ENCODE results near the gene CCDC33. TPM values are rescaled to one million over a fixed set of nuclear protein-coding genes. Genes with fewer than 3 reads are reported as not detected.

Gene CCDC33
- total RNA-seq, 1 donor from 2014 or later = not detected

DNA sequence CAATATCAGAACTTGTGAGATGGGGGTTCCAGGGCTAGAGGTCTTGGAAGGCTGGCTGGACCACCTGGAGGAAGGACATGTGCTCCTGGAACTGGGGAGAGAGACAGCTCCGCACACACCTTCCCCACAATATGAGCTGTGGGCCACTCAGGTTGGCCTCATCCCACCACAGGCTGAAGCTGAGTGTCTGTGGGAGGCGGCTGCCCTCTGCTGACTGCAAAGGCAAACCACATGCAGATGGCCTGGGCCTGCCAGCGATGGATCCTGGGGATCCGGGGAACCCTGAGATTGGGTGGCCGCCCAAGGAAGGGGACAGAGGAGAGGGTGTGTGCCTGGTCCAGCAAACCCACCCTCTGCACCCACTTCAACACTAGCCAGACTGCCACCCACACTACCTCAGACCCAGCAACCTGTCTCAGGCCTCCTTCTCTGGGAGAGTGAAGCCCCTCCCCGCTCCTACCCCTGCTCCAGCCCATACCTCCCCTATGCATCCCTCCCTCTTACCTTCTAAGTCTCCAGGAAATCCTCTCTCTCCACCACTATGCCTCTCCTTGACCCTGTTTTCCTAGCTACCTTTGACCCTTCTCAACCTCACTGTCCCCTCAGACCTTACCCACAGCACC lies 86.5 kb downstream of the CCDC33 start:
- Mint-ChIP-seq H3K4me3 (ENCODE audit: low read depth) (no peak overlapping the region), H3K27ac (no peak overlapping the region), H3K9me3 (no peaks in the 10 kb centered on the region), H3K27me3 (ENCODE audit: low read depth) (peaks cover 4% of the 10 kb centered on the region), H3K36me3 (ENCODE audit: low read depth) (no peaks in the 10 kb centered on the region), H3K4me1 (ENCODE audit: low read depth) (no peaks in the 10 kb centered on the region)
- DNase-seq (ENCODE audit: low spot score) = peak; percentile 27
- intact Hi-C loops (cut with micrococcal nuclease) = loop anchor here (5.0 kb wide), 1 partner anchor 195 kb away; no protein-coding TSS in a partner anchor

DNA sequence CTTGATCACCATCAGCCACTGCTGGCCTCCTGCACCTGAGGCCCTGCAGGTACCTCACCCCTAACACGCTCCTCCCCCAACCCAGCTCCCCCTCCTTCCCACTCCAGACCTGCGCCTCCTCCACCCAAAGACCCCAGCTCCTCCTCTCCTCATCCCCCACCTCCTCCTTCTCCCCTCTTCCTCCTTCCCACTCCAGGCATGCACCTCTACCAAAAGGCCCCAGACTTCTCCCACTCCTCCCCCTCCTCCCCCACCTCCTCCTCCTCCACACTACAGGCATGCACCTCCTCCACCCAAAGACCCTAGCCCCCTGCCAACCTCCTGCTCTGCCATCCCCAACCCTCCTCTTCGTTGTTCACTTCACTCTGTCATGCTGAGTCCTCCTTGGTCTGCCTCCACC lies 88.6 kb downstream of the CCDC33 start:
- Mint-ChIP-seq H3K36me3 (ENCODE audit: low read depth) (no peaks in the 10 kb centered on the region), H3K4me3 (ENCODE audit: low read depth) (no peak overlapping the region), H3K9me3 (no peaks in the 10 kb centered on the region), H3K4me1 (ENCODE audit: low read depth) (no peaks in the 10 kb centered on the region), H3K27me3 (ENCODE audit: low read depth) (peaks cover 4% of the 10 kb centered on the region), H3K27ac (no peak overlapping the region)
- no peak for DNase-seq (ENCODE audit: low spot score)
- intact Hi-C loops (cut with micrococcal nuclease) = loop anchor here (5.0 kb wide), 1 partner anchor 197 kb away; no protein-coding TSS in a partner anchor

DNA sequence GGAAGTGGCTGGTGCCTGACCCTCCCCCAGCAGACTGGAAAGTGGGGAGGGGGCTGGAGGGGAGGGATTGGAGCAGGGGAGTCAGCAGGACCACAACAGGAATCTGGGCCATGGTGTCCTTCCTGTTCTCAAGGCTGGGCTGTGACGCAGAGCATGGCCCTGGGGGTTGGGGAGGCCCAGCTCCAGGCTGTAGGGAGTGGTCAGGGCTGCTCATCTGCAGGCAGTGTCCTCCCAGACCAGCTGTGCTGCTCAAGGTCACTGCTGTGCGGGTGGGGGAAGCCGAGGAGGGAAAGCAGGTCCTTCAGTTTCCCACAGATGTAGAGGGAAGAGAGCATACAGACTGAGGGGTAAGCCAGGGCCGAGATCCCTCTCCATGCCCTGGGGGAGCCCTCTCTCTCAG lies 90.6 kb downstream of the CCDC33 start:
- no peaks in the 10 kb centered on the region for H3K4me1 Mint-ChIP-seq (ENCODE audit: low read depth)
- intact Hi-C loops (cut with micrococcal nuclease) = no loop called here
- no peak overlapping the region for H3K27ac Mint-ChIP-seq
- H3K27me3 Mint-ChIP-seq (ENCODE audit: low read depth) = peaks cover 4% of the 10 kb centered on the region
- no peak for DNase-seq (ENCODE audit: low spot score)
- H3K4me3 Mint-ChIP-seq (ENCODE audit: low read depth) = no peak overlapping the region
- no peaks in the 10 kb centered on the region for H3K36me3 Mint-ChIP-seq (ENCODE audit: low read depth)
- H3K9me3 Mint-ChIP-seq = no peaks in the 10 kb centered on the region

DNA sequence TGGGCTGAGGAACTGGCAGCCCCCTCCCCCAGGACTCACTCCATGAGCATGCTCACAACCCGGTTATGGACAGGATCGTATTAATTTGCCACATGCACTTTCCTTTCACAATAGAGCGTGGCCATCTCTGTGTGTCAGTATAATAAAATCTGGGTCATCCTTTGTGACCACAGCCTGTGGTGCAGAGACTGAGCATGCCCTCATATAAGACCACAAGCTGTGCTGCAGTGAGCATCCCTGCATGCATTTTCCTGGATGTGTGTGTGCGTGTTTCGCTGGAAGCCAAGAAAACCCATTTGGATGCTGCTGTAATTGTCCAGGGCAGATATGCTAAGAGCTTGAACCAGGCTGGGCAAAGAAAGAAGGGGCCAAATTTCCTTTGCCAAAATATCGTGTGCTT lies 91.6 kb downstream of the CCDC33 start:
- Mint-ChIP-seq H3K27me3 (ENCODE audit: low read depth) (peaks cover 4% of the 10 kb centered on the region), H3K27ac (no peak overlapping the region), H3K36me3 (ENCODE audit: low read depth) (no peaks in the 10 kb centered on the region), H3K4me1 (ENCODE audit: low read depth) (no peaks in the 10 kb centered on the region), H3K9me3 (no peaks in the 10 kb centered on the region), H3K4me3 (ENCODE audit: low read depth) (no peak overlapping the region)
- DNase-seq (ENCODE audit: low spot score) = no peak
- intact Hi-C loops (cut with micrococcal nuclease) = no loop called here

DNA sequence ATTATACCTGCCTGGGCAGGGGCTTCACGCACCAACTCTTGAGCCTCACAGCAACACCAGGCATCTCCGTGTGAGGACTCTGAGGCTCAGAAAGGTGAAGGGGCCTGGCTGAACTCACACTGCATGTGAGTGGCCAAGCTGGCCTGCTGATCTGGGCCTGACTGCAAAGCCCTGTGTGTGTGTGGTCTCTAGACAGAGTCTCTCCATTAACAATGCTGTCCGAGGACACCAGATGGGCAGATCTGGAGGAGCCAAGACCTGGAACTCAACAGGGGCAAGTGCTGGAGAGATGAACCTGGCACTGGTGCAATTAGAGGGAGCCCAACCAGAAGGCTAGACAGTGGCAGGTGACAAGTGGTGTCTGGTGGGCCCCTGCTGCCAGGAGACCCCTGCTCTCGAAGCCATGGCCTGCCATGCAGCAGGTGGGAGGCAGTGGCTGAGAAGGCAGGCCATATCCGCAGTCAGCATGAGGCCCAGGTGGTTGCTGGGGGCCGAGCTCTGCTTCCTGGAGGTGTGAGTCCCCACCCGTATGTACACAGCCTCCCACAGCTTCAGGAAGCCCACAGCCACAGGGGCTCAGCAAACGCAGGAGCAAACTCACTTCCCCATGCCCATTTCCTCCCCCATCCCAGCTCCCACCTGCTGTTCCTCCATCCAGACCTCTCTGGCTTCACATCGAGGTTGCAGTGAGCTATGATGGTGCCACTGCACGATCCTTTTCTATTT lies 92.4 kb downstream of the CCDC33 start:
- Mint-ChIP-seq H3K27ac (no peak overlapping the region), H3K4me1 (ENCODE audit: low read depth) (no peaks in the 10 kb centered on the region), H3K4me3 (ENCODE audit: low read depth) (no peak overlapping the region), H3K27me3 (ENCODE audit: low read depth) (peaks cover 4% of the 10 kb centered on the region), H3K9me3 (no peaks in the 10 kb centered on the region), H3K36me3 (ENCODE audit: low read depth) (no peaks in the 10 kb centered on the region)
- no peak for DNase-seq (ENCODE audit: low spot score)
- intact Hi-C loops (cut with micrococcal nuclease) = no loop called here

DNA sequence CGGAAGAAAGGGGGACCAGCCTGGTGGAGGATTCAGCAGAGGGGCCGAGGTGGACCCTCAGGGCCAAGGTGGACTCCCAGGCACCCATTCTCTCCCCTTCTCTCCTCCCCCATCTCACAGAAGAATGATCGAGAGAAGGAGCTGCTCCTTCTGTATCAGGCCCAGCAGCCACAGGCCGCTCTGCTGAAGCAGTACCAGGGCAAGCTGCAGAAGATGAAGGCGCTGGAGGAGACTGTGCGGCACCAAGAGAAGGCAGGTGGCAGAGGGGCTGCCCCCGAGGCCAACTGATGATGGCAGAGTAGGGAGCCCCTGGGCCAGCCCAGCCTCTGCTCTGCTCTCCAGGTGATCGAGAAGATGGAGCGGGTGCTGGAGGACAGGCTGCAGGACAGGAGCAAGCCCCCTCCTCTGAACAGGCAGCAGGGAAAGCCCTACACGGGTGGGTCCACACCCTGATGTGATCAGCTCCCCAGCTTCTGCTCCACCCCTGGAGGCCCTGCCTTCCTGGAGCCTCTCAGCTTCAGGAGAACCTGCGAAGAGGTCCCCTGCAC lies 94.8 kb downstream of the CCDC33 start:
- Mint-ChIP-seq H3K9me3 (no peaks in the 10 kb centered on the region), H3K4me1 (ENCODE audit: low read depth) (no peaks in the 10 kb centered on the region), H3K27ac (no peak overlapping the region), H3K36me3 (ENCODE audit: low read depth) (no peaks in the 10 kb centered on the region), H3K27me3 (ENCODE audit: low read depth) (no peaks in the 10 kb centered on the region), H3K4me3 (ENCODE audit: low read depth) (no peak overlapping the region)
- no peak for DNase-seq (ENCODE audit: low spot score)
- intact Hi-C loops (cut with micrococcal nuclease) = no loop called here

DNA sequence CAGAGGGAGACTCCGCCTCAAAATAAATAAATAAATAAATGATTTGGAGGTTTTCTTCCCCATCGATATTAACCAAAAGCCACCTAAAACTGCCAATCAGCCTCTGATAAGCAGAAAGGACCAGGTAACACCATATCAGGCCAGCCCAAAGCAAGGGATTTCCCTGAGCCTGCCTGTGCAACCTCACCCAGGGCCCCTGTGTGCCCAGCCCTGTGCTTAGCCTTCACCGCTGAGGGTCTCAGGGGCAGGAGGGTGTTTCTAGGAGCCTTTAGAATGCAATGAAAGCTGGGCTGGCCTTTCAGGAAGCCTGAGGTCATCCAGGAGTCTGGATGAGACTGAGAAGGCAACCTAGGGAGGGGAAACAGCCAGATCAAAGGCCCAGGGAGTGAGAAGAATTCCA lies 95.9 kb downstream of the CCDC33 start:
- Mint-ChIP-seq H3K9me3 (no peaks in the 10 kb centered on the region), H3K4me3 (ENCODE audit: low read depth) (no peak overlapping the region), H3K4me1 (ENCODE audit: low read depth) (no peaks in the 10 kb centered on the region), H3K27ac (no peak overlapping the region), H3K36me3 (ENCODE audit: low read depth) (no peaks in the 10 kb centered on the region), H3K27me3 (ENCODE audit: low read depth) (no peaks in the 10 kb centered on the region)
- intact Hi-C loops (cut with micrococcal nuclease) = no loop called here
- no peak for DNase-seq (ENCODE audit: low spot score)

DNA sequence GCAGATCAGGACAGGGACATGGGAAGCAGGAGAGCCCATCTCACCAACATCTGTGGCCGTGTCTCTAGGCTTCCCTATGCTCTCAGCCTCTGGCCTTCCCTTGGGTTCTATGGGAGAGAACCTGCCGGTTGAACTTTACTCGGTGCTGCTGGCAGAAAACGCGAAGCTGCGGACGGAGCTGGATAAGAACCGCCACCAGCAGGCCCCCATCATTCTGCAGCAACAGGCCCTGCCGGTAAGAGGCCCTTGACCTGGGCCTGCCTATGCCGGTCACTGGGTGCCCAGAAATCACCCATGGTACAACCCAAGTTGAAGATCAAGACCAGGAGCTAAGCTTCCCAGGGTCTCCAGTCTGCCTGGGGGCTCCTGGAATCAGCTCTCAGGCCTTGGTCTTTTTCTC lies 96.5 kb downstream of the CCDC33 start:
- Mint-ChIP-seq H3K4me1 (ENCODE audit: low read depth) (no peaks in the 10 kb centered on the region), H3K27ac (no peak overlapping the region), H3K27me3 (ENCODE audit: low read depth) (no peaks in the 10 kb centered on the region), H3K9me3 (no peaks in the 10 kb centered on the region), H3K4me3 (ENCODE audit: low read depth) (no peak overlapping the region), H3K36me3 (ENCODE audit: low read depth) (no peaks in the 10 kb centered on the region)
- intact Hi-C loops (cut with micrococcal nuclease) = no loop called here
- no peak for DNase-seq (ENCODE audit: low spot score)

DNA sequence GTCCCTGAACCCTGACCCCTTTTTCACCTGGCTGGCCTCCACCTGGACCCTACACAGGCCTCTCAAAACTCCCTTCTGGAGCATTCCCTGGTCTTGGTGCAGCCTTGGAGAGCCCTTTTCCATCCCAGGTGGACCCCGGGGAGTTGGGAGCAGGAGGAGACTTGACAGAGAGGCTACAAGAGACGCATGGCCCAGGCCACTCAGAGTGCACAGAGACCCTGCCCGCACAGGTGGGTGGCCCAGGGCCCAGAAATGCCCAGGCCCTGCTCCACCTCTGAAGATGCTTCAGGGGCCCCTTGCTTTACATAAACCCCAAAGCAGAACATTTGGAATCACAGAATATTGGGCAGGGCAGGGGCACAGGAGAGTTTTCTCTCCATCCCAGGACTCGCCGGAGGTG lies 97.0 kb downstream of the CCDC33 start:
- intact Hi-C loops (cut with micrococcal nuclease) = no loop called here
- Mint-ChIP-seq H3K9me3 (no peaks in the 10 kb centered on the region), H3K27ac (no peak overlapping the region), H3K27me3 (ENCODE audit: low read depth) (no peaks in the 10 kb centered on the region), H3K4me1 (ENCODE audit: low read depth) (no peaks in the 10 kb centered on the region), H3K36me3 (ENCODE audit: low read depth) (no peaks in the 10 kb centered on the region), H3K4me3 (ENCODE audit: low read depth) (no peak overlapping the region)
- DNase-seq (ENCODE audit: low spot score) = no peak

DNA sequence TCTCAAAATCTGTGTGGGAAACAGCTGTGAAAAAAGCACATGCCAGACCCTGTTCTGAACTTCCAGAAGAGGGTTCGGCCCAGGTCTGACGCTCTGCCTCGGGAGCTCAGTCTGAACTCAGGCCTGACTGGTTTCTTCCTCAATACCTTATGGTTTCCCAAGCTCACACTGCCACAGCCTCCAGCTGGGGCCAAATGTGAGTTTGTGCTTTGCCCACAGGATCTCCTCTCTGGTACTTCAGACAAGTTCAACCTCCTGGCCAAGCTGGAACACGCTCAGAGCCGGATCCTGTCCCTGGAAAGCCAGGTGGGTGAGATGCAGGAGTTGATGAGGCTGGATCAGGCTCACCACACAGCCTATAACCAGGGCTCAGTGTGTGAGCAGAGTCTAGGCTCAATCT lies 97.5 kb downstream of the CCDC33 start:
- H3K4me1 Mint-ChIP-seq (ENCODE audit: low read depth) = no peaks in the 10 kb centered on the region
- no peaks in the 10 kb centered on the region for H3K9me3 Mint-ChIP-seq
- intact Hi-C loops (cut with micrococcal nuclease) = no loop called here
- no peak overlapping the region for H3K4me3 Mint-ChIP-seq (ENCODE audit: low read depth)
- no peak overlapping the region for H3K27ac Mint-ChIP-seq
- no peaks in the 10 kb centered on the region for H3K36me3 Mint-ChIP-seq (ENCODE audit: low read depth)
- DNase-seq (ENCODE audit: low spot score) = no peak
- H3K27me3 Mint-ChIP-seq (ENCODE audit: low read depth) = no peaks in the 10 kb centered on the region

DNA sequence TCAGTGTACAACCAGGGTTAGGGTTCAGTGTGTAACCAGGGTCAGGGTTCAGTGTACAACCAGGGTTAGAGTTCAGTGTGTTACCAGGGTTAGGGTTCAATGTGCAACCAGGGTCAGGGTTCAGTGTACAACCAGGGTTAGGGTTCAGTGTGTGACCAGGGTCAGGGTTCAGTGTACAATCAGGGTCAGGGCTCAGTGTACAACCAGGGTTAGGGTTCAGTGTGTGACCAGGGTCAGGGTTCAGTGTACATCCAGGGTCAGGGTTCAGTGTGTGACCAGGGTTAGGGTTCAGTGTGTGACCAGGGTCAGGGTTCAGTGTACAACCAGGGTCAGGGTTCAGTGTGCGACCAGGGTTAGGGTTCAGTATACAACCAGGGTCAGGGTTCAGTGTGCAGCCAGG lies 98.0 kb downstream of the CCDC33 start:
- intact Hi-C loops (cut with micrococcal nuclease) = no loop called here
- Mint-ChIP-seq H3K36me3 (ENCODE audit: low read depth) (no peaks in the 10 kb centered on the region), H3K4me1 (ENCODE audit: low read depth) (no peaks in the 10 kb centered on the region), H3K27me3 (ENCODE audit: low read depth) (no peaks in the 10 kb centered on the region), H3K4me3 (ENCODE audit: low read depth) (no peak overlapping the region), H3K27ac (no peak overlapping the region), H3K9me3 (no peaks in the 10 kb centered on the region)
- no peak for DNase-seq (ENCODE audit: low spot score)

DNA sequence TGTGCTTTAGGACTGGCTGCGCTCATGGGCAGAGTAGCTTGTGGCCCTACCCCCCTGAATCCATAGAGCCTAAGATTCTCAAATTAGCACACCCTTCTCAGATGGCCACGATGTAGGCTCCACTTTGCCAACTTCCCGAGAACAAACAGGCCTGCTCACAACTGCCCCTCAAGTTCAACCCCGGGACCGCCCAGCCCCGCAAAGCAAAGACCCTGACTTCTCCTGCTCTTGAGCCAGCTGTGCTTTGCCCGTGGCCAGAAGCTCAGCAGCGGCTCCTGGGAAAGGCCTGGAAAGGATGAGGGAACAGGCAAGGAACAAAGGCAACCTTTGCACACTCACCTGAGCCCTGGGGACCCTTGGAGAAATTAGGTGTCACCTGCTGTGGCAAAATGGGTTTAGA lies 99.3 kb downstream of the CCDC33 start:
- intact Hi-C loops (cut with micrococcal nuclease) = no loop called here
- Mint-ChIP-seq H3K36me3 (ENCODE audit: low read depth) (no peaks in the 10 kb centered on the region), H3K4me3 (ENCODE audit: low read depth) (no peak overlapping the region), H3K27ac (no peak overlapping the region), H3K27me3 (ENCODE audit: low read depth) (no peaks in the 10 kb centered on the region), H3K9me3 (no peaks in the 10 kb centered on the region), H3K4me1 (ENCODE audit: low read depth) (no peaks in the 10 kb centered on the region)
- no peak for DNase-seq (ENCODE audit: low spot score)
